ACHN (cell line): Measurements from ENCODE around the gene ECHDC1.

Experiments used
- DNase-seq: peaks from one replicate; pipeline ENCODE4 v3.0.0-alpha.2; 2015
- in situ Hi-C: cut with HindIII; loops from 2 replicates; pipeline ENCODE4 v1.10.0; 2017; ENCODE audit warnings: low sequenced_read_pairs, low pct_ligation_motif_present, low pct_unique_long_range_greater_than_20kb

Gene ECHDC1

DNA sequence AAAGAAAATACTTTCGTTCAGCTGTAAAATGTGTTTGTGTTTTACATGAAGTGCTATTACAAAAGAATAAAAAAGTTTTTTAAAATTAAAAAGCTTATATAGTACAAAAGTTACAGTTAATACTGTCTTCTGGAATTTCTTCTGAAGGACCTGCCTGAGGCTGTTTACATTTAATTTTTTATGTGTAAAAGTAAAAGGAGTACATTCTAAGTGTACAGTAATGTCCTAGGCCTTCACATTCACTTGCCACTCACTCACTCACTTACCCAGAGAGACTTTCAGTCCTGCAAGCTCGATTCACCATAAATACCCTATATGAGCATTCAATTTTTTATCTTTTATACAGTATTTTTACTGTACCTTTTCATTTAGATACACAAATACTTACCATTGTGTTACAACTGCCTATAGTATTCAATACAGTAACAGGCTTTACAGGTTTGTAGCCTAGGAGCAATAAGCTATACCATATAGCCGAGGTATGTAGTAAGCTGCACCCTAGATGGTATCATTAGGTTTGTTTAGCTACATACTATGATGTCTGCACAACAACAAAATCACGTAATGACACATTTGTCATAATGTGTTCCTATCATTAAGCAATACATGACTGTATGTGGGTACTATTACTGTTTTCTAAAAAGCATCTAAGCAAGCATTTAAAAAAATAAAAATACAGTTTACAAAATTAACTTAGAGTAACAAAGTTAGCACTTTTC is 43.7 kb downstream of the ECHDC1 start:
- in situ Hi-C loops: no loop called here
- no peak for DNase-seq

DNA sequence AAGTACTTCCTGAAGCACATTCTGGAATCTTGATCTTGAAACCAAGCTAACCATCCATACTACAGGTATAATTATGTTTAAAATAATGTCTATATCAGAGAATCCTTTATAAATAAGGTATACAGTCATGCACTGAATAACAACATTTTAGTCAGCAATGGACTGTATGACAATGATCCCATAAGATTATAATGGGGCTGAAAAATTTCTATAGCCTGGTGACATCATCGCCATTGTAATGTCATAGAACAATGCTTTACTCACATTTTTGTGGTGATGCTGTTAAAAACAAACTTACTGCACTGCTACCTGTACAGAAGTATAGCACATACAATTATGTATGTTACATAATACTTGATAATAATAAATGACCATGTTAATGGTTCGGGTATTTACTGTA is 44.9 kb downstream of the ECHDC1 start:
- DNase-seq: no peak
- in situ Hi-C loops: no loop called here

DNA sequence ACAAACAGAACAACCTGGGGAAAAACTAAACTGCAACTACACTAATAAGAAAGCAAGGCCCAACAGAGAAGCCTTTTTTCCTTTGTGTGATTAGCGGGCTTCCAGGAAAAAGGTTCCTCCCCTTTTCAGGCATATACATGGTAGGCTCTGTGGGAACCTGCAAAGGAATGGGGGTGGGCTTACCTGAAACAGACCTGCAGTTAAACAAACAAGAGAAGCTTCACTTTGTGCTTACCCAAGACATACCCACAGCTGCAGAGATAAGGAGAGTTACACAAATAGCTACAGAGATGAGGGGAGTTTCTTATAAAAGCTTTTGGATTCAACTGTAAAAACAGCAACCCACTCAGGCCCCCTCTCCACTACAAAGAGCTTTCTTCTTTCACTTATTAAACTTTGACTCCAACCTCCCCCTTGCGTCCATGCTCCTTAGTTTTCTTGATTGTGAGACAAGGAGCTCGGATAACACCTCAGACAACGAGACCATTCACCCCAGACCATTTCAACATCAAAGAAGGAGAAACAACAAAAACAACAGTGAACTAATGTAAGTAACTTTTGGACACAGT is 45.8 kb downstream of the ECHDC1 start:
- no peak for DNase-seq
- in situ Hi-C loops: no loop called here

DNA sequence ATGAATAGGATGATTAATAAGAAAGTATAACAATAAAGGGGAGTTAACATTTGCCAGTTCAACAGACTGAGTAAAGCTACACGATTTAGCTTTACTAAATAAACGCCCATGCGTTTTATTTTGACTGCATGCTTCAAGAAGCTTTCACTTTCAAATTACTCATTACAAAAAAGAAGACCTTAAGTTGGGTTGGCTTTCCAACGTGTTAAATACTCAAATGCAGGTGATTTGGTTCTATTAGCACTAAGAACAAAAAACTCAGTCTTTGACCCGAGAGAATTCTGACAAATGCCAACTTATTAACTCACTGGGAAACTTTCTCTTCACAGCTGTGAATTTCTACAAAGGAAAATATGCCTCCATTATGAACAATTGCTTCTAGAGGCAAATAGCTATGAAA is 51.9 kb downstream of the ECHDC1 start:
- DNase-seq: peak; percentile 19
- in situ Hi-C loops: no loop called here

DNA sequence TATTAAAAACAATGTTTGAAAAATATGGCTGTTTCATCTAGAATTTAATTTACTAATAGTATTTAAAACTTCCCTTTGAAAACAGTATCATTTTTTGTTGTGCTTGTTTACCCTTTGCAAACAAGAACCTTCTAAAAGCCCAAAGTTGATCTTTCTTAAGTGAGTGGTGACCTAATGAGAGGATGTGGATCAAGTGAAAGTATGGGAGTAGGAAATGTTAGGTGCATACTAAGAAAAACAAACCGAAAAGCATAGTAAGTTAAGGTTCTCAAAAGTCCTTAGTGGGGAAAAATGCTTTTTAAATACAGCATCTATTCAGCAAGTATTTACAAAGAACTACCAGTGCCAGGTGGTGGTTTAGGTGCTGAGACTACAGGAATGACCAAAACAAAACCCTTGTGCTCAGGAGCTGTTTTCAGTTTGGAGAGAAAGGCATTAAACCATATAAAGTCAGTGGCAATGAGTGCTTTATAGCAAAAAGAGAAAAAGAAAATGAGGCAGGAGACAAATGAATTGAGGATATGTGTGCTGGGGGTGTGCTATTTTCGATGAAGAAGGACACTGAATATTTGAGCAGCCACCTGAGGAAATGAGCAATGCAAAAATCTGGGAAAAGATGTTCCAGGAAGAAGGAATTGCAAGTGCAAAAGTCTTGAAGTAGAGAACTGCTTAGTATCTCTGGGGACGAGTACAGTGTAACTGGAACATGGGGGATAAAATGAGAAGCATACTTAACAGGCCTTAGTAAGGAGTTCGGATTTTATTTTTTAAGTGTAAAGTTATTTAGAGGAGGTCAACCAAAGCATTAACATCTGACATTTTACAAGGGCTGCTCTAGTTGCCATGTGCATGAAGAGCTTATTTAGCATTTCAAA is 52.8 kb downstream of the ECHDC1 start:
- DNase-seq: no peak
- in situ Hi-C loops: no loop called here

DNA sequence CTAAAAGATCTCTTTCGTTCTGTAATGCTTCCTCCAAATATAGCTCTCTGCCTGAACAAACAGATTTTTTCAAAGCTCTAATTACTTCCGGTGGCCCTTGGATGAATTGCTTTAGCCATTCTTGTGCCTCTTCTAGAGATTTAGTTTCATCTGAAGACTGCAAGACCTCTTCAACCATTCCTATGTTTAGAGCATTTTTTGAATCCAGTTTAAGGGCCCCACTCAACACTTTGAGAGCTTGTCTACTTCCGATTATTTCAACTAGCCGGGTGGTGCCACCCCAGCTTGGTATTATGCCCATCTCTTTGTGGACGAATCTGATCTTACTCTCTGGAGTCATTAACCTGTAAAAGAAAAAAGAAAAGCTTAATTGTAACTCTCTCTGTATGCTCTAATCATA is 53.5 kb downstream of the ECHDC1 start:
- DNase-seq: no peak

DNA sequence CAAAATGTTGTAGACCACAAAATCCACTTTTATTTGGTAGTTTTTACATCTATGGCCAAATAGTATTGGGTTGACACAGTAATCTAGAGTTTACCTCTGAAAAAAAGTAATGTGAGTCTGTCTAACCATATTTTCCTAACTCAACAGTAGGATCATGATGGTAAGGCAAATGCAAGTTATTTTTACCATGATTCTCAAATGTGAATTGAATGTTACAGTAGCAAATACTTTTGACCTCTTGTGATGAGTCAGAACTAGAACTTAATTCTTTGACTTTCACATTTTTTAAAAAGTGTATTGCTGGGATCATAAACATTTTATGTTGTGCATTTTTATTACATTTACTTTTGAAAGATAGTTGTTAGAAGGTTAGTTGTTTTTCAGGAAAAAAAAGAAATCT is 54.7 kb downstream of the ECHDC1 start:
- in situ Hi-C loops: no loop called here
- DNase-seq: no peak

More for the DNA sequence above, 53.5 kb downstream of the ECHDC1 start:
- in situ Hi-C loops: no loop called here

DNA sequence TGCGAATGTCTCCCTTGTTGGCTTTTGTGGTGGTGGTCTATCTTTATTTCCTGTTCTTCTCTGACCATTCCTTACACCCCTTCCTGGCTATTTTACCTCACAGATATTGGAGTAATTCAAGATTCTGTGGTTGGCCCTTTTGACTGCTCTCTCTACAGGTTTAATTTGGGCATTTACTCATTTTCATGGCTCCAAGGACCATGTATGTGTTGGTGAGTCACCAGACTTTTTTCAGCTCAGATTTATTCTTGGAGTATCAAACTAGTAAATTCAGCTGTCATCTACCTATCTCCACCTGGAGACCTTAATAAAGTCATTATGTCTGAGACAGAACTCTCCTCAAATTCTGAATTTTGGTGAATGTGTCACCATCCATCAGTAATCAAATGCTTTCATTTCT is 61.2 kb downstream of the ECHDC1 start:
- in situ Hi-C loops: no loop called here
- no peak for DNase-seq

DNA sequence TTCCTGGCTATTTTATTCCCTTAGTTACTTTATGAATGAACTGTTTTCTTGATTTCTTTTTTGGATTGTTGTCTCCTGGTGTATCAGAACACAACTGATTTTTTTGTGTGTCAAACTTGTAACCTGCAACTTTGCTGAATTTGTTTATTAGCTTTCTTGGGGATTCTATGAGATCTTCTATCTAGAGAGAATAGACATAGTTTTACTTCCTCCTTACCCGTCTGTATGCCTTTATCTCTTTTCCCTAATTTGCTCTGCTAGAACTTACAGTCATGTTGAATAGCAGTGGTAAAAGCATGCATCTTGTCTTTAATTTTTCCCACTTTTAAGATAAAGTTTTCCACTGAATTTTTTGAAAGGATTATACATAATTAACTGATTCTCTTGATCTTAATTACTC is 63.6 kb downstream of the ECHDC1 start:
- in situ Hi-C loops: no loop called here

DNA sequence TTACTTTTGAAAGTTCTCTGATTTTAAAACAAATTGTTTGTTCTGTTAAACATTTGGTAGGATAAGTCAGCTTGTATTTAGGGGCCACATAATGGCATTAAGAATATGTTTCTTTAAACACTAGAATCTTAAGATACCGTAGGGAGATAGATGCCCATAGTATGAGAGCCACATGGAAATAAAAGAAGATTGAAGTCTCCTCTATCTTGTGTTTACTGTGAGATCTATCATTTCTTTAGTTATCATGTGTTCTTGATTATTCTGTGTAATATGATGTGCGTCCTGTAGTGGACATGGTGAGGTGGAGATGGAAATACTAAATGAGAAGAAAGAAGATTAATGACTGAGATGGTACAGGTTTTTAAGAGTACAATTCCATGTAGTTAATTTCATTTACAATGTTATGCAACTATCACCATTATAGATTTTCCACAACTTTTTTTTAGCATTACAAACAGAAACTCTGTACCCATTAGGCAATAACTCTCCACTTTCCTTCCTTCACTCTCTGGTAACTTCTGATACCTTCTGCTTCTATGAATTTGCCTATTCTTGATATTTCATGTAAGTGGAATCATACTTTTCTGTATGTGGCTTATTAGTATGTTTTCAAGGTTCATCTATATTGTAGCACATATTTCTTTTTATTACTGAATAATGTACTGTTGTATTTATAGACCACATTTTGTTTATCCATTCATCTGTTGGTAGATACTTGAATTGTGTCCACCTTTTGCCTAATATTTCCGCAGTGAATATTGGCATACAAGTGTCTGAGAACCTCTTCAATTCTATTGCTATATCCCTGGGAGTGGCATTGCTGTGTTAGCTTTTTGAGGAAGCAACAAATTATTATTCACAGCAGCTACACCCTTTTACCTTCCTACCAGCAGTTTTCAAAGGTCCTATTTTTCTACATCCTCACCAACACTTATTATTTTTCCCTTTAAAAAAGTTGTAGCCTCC is 65.2 kb downstream of the ECHDC1 start:
- no peak for DNase-seq
- in situ Hi-C loops: no loop called here

More for the DNA sequence above, 63.6 kb downstream of the ECHDC1 start:
- no peak for DNase-seq

DNA sequence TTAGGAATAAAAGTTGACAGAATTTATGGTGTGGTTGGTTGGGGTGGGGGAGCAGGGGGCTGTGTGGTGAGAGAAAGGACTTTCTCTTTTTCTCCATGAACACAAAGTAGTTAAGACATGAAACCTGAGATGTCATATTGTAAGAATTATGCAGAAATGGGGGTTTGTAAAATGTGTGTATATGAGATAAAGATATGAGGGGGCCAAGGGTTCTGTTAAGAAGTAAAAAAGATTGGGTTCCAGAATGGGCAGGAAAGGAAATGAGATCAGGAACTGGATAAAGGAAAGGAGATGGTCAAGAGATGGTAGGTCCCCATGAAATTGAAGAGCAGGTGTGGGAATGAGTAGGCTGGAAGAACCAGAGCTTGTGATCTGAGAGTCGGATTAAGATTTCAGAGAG is 67.1 kb downstream of the ECHDC1 start:
- in situ Hi-C loops: no loop called here
- DNase-seq: no peak

DNA sequence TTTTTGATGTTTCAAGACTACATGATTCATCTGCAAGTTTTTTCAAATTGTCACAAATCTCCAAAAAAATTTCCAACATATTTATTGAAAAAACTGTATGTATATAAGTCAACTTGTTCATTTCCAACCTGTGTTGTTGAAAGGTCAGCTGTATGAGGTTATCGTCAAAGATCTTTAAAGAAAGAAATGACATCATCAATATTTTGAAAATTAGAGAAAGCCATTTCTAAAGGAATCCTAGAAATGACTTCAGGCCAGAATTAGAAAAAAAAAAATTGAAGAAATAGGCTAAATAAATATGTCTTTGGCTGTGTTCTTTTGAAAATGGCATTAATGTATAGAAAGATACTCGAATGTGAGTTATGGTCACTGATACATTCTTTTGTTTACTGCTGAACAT is 69.9 kb downstream of the ECHDC1 start:
- in situ Hi-C loops: no loop called here
- no peak for DNase-seq

DNA sequence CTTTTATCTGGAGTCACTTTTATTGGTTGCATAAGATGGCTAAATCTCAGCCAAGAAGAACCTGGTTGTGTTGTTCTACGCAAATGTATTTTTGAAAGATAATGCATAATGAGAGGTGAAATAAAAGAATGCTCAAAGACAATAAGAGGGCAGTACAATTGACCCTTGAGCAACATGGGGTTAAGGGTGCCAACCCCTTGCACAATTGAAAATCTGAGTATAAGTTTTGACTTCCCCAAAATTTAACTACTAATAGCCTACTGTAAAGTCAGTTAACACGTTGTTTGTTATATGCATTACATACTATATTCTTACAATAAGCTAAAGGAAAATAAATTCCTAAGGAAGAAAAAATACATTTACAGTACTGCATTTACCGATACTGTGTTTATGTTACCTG is 70.8 kb downstream of the ECHDC1 start:
- in situ Hi-C loops: no loop called here
- no peak for DNase-seq

DNA sequence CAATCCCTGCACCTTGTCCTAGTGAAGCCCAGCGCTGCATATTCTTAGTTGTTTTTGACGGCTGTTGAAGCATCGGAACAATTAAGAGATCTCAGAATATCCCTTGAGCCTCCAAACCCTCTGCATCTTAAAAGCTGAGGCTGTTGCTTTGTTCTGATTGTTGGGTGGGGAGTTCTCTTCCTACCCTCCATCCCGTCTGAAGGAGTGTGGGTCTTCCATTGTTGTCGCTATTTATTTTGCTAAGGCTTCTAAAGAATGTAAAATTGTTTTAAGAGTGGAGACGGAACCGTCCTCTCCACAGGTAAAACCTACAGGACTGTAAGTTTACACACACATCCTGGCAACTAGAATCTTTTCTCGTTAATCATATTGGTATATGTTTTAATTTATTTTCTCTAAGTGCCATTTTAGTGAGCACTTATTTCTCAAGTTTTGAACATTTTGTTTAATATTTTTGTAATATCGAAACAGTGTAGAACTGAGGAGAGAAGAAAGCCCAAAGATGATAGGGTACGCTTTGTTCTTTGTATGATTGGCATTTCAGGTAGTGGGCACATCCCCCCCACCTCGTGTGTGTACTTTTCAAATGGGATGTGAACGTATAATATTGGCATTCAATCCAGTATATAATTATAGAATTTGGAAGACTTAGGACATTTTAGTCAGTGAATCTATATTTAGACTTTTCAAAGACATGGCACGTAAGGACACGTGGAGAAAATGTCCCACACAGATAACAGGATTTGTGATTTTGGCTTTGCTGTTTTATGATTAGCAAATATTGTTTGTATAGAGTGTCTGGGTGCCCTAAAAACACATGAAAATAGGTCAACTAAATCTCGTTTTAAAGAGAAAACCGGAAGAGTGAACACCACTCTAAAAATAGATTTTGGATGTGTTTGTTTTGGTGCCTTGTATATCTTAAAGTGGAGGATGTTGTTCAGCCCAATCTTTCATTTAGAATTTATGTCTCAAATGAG is 75.5 kb downstream of the ECHDC1 start:
- in situ Hi-C loops: no loop called here

DNA sequence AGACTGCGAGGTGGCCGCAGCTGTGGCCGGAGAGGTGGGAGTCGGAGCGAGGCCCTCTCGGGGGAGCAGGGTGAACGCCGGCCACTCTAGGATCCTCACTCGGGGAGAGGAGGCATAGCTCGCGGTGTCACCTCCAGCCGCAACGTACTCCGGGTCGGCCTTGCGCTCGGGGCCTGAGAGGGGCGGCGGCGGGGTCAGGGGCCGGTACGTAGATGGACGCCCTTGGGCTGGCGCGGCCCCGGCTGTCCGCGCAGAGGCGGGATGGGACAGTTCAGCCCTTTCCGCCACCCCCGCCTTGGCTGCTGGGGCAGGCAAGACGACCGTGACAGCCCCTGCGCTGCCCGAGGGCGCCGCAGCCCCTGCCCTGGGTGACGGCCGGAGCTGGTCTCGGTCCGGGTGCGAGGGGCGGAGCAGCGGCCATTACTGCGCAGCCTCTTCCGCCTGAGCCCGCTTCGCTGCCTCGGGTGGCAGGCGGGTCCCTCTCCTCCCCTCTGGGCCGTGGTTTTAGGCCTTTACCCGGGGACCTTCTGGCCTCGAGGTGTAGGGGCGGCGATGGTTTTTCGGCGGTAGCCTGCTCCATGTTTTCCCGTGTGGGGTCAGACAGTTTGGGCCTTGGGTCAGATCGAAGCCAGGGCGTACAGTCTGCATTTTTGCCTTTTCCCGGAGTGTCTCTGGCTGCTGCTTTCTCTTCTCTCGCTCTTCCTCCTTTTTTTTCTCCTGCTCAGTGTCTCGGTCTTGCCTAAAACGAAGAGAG is 76.3 kb downstream of the ECHDC1 start:
- peak; percentile 59 for DNase-seq
- in situ Hi-C loops: no loop called here

More for the DNA sequence above, 75.5 kb downstream of the ECHDC1 start:
- DNase-seq: no peak

DNA sequence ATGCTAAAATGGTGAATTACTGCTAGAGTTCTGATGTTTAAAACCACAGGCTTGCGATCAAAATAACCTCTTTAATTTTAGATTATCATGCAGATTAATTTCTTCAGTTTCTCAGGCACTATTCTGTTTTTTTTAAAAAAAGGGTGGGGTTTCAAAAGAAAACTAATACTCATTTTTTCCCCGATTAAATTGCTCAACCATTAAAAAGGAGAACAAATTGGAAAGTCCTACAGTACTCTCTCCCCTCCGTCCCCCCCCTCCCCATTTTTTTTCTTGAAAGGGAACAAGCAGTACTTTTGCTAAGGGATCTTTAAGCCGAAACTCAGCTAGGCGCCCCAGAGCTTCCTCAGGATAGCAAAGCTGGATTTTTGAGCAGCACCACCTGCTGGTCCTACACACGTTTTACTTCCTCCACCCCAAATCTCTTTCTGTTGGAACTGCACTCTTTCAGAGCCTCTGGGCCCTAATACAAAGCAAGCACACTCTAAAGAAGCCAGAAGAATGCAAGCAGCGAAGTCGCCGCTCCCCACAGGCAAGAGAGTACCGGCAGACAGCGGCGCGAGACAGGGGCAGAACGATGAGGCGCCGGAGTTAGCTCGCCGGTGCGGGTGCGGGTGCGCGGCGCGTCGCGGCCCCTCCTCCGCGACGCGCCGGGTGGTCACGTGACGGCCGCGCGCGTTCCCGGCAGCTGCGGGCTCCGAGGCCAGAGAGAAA is 77.1 kb downstream of the ECHDC1 start, which contains the start of gene RNF146:
Gene RNF146 (plus strand): TSS at position 687 of the 714 bp plus-strand sequence. CDS start 13,475 bp downstream, outside the sequence.
- in situ Hi-C loops: no loop called here

More for the DNA sequence above, 77.1 kb downstream of the ECHDC1 start, which contains the start of gene RNF146:
- peak; percentile 81 for DNase-seq
